NCI-H446 treated with DMSO at 0.1 percent for 48 hours (cell line): ENCODE results near the gene OLIG2.

Experiments used
- DNase-seq: peaks from one replicate; lab custom pipeline; 2025; lab: John Stamatoyannopoulos, UW

The OLIG2 gene

GRCh38 chr21:33019885-33020557 lies 5.7 kb upstream of the OLIG2 start:
- DNase-seq, result no peak

GRCh38 chr21:33020558-33021100 lies 5.1 kb upstream of the OLIG2 start:
- DNase-seq, result no peak

GRCh38 chr21:33021150-33021549 lies 4.6 kb upstream of the OLIG2 start:
- DNase-seq, result no peak

GRCh38 chr21:33021667-33022066 lies 4.1 kb upstream of the OLIG2 start:
- no peak for DNase-seq

GRCh38 chr21:33022489-33022827 lies 3.3 kb upstream of the OLIG2 start:
- no peak for DNase-seq

GRCh38 chr21:33022828-33023573 lies 2.7 kb upstream of the OLIG2 start:
- DNase-seq, result no peak

GRCh38 chr21:33023574-33024200 lies 2.0 kb upstream of the OLIG2 start:
- no peak for DNase-seq

GRCh38 chr21:33024201-33025103 lies 1.3 kb upstream of the OLIG2 start:
- DNase-seq, result no peak

- no peak for DNase-seq
Measured at GRCh38 chr21:33025106-33025488, 638 bp upstream of the OLIG2 start.

- DNase-seq, result no peak
Measured at GRCh38 chr21:33026443-33026858, 716 bp downstream of the OLIG2 start.

- no peak for DNase-seq
Measured at GRCh38 chr21:33026878-33027400, 1.2 kb downstream of the OLIG2 start.

GRCh38 chr21:33027401-33028286 lies 1.9 kb downstream of the OLIG2 start:
- no peak for DNase-seq

- DNase-seq, result no peak
Measured at GRCh38 chr21:33028287-33028670, 2.5 kb downstream of the OLIG2 start.

- DNase-seq, result no peak
Measured at GRCh38 chr21:33028773-33029384, 3.1 kb downstream of the OLIG2 start.

GRCh38 chr21:33029385-33029921 lies 3.7 kb downstream of the OLIG2 start:
- no peak for DNase-seq

- DNase-seq, result no peak
Measured at GRCh38 chr21:33029975-33030461, 4.3 kb downstream of the OLIG2 start.

GRCh38 chr21:33030633-33031032 lies 4.9 kb downstream of the OLIG2 start:
- no peak for DNase-seq

GRCh38 chr21:33031152-33031911 lies 5.6 kb downstream of the OLIG2 start:
- no peak for DNase-seq

- no peak for DNase-seq
Measured at GRCh38 chr21:33032434-33033047, 6.8 kb downstream of the OLIG2 start.
